Measurements from ENCODE around the gene UGT1A5.

DNA sequence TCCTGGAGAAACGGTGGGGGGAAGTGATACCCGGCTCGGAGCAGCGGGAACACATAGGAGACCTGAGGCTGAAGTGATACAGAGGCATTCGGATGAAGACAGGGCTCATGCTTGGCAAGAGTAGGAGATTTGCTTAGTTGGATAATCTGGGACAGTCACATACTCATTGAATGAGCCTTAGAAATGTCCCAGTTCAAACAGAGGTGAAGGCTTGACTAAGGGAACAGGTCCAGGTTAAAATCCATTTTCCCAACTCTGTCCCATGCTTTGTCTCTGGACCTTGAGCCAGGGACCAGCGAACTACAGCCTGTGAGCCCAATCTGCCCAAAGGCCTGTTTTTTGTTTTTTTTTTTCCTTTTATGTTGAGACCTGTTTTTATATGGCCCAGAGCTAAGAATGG lies 18.7 kb upstream of the UGT1A5 start:
- TF ChIP-seq, protein P1, sequence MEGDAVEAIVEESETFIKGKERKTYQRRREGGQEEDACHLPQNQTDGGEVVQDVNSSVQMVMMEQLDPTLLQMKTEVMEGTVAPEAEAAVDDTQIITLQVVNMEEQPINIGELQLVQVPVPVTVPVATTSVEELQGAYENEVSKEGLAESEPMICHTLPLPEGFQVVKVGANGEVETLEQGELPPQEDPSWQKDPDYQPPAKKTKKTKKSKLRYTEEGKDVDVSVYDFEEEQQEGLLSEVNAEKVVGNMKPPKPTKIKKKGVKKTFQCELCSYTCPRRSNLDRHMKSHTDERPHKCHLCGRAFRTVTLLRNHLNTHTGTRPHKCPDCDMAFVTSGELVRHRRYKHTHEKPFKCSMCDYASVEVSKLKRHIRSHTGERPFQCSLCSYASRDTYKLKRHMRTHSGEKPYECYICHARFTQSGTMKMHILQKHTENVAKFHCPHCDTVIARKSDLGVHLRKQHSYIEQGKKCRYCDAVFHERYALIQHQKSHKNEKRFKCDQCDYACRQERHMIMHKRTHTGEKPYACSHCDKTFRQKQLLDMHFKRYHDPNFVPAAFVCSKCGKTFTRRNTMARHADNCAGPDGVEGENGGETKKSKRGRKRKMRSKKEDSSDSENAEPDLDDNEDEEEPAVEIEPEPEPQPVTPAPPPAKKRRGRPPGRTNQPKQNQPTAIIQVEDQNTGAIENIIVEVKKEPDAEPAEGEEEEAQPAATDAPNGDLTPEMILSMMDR (IDR thresholded peaks at IDR 0.05; ENCODE audit: poor library complexity, severe bottlenecking) = no peak
- TF ChIP-seq EZH2 (IDR thresholded peaks at IDR 0.05; ENCODE audit: borderline replicate concordance, insufficient read depth, low read length, poor library complexity, severe bottlenecking) (no peak), POLR2AphosphoS5 (IDR thresholded peaks at IDR 0.05) (no peak), EP300 (conservative IDR thresholded peaks at IDR 0.05; ENCODE audit: poor library complexity, severe bottlenecking) (no peak), TAF1 (IDR thresholded peaks at IDR 0.05; ENCODE audit: low read depth) (no peak), REST (IDR thresholded peaks at IDR 0.05; ENCODE audit: borderline replicate concordance) (no peak), MXI1 (conservative IDR thresholded peaks at IDR 0.05; ENCODE audit: poor library complexity, severe bottlenecking) (no peak)

All from neural cell (in vitro differentiated cells).